ENCODE results near the gene MLLT10.

Gene MLLT10

GRCh38 chr10:21662635-21663034 is 128.6 kb downstream of the MLLT10 start:
- TF ChIP-seq, protein P1, sequence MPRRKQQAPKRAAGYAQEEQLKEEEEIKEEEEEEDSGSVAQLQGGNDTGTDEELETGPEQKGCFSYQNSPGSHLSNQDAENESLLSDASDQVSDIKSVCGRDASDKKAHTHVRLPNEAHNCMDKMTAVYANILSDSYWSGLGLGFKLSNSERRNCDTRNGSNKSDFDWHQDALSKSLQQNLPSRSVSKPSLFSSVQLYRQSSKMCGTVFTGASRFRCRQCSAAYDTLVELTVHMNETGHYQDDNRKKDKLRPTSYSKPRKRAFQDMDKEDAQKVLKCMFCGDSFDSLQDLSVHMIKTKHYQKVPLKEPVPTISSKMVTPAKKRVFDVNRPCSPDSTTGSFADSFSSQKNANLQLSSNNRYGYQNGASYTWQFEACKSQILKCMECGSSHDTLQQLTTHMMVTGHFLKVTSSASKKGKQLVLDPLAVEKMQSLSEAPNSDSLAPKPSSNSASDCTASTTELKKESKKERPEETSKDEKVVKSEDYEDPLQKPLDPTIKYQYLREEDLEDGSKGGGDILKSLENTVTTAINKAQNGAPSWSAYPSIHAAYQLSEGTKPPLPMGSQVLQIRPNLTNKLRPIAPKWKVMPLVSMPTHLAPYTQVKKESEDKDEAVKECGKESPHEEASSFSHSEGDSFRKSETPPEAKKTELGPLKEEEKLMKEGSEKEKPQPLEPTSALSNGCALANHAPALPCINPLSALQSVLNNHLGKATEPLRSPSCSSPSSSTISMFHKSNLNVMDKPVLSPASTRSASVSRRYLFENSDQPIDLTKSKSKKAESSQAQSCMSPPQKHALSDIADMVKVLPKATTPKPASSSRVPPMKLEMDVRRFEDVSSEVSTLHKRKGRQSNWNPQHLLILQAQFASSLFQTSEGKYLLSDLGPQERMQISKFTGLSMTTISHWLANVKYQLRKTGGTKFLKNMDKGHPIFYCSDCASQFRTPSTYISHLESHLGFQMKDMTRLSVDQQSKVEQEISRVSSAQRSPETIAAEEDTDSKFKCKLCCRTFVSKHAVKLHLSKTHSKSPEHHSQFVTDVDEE (CRISPR knock-in tag; IDR thresholded peaks at IDR 0.05) = no peak
- TF ChIP-seq ZFP3 (CRISPR knock-in tag; IDR thresholded peaks at IDR 0.05) (no peak), ZNF565 (CRISPR knock-in tag; conservative IDR thresholded peaks at IDR 0.05; ENCODE audit: low read depth) (no peak), ISL1 (CRISPR knock-in tag; IDR thresholded peaks at IDR 0.05) (no peak), CSDC2 (CRISPR knock-in tag; IDR thresholded peaks at IDR 0.05) (no peak), ZNF8 (CRISPR knock-in tag; IDR thresholded peaks at IDR 0.05) (no peak), TOX (CRISPR knock-in tag; IDR thresholded peaks at IDR 0.05; ENCODE audit: borderline replicate concordance) (no peak), TCF4 (CRISPR knock-in tag; IDR thresholded peaks at IDR 0.05; ENCODE audit: borderline replicate concordance) (no peak), OSR1 (CRISPR knock-in tag; IDR thresholded peaks at IDR 0.05) (no peak), CSRNP3 (CRISPR knock-in tag; IDR thresholded peaks at IDR 0.05) (no peak), GLIS3 (CRISPR knock-in tag; IDR thresholded peaks at IDR 0.05) (no peak), ESRRG (CRISPR knock-in tag; IDR thresholded peaks at IDR 0.05) (no peak), ZC3H10 (CRISPR knock-in tag; IDR thresholded peaks at IDR 0.05) (no peak), ZNF70 (CRISPR knock-in tag; IDR thresholded peaks at IDR 0.05) (no peak)
- no peak for ATAC-seq

DNA sequence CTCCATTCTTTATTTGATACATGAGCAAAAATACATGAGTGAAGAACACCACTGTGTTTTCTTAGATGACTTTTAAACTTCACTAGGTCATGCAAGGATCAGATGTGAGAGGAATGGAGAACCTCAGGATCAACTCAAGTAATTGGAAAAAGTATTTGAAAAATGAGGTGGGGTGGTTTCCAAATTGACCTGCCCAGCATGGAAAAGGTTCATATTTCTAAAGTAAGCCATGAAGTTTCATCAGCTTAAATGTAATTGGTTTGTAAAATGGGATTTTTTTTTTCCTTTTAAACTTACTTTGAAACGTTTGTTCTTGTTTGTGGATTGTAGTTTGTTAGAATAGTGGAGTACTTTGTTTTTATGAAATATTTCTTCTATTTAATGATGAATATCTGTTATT is 134.8 kb downstream of the MLLT10 start:
- TF ChIP-seq TOX (CRISPR knock-in tag; IDR thresholded peaks at IDR 0.05; ENCODE audit: borderline replicate concordance) (no peak), ZC3H10 (CRISPR knock-in tag; IDR thresholded peaks at IDR 0.05) (no peak), CSDC2 (CRISPR knock-in tag; IDR thresholded peaks at IDR 0.05) (no peak), GLIS3 (CRISPR knock-in tag; IDR thresholded peaks at IDR 0.05) (no peak), ZFP3 (CRISPR knock-in tag; IDR thresholded peaks at IDR 0.05) (no peak), CREB5 (CRISPR knock-in tag; IDR thresholded peaks at IDR 0.05; ENCODE audit: low read depth) (no peak), SNAI2 (CRISPR knock-in tag; IDR thresholded peaks at IDR 0.05) (no peak), BACH2 (CRISPR knock-in tag; IDR thresholded peaks at IDR 0.05; ENCODE audit: borderline replicate concordance) (no peak), CSRNP3 (CRISPR knock-in tag; IDR thresholded peaks at IDR 0.05) (no peak), PPARA (CRISPR knock-in tag; IDR thresholded peaks at IDR 0.05; ENCODE audit: borderline replicate concordance) (no peak), RARB (CRISPR knock-in tag; IDR thresholded peaks at IDR 0.05) (no peak), ARNTL (CRISPR knock-in tag; IDR thresholded peaks at IDR 0.05; ENCODE audit: borderline replicate concordance, low read depth) (no peak), OSR1 (CRISPR knock-in tag; IDR thresholded peaks at IDR 0.05) (no peak), ZNF8 (CRISPR knock-in tag; IDR thresholded peaks at IDR 0.05) (no peak)
- TF ChIP-seq, protein P2, sequence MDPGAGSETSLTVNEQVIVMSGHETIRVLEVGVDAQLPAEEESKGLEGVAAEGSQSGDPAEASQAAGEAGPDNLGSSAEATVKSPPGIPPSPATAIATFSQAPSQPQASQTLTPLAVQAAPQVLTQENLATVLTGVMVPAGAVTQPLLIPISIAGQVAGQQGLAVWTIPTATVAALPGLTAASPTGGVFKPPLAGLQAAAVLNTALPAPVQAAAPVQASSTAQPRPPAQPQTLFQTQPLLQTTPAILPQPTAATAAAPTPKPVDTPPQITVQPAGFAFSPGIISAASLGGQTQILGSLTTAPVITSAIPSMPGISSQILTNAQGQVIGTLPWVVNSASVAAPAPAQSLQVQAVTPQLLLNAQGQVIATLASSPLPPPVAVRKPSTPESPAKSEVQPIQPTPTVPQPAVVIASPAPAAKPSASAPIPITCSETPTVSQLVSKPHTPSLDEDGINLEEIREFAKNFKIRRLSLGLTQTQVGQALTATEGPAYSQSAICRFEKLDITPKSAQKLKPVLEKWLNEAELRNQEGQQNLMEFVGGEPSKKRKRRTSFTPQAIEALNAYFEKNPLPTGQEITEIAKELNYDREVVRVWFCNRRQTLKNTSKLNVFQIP (CRISPR knock-in tag; IDR thresholded peaks at IDR 0.05; ENCODE audit: borderline replicate concordance, low read depth) = no peak
- TF ChIP-seq, protein P3, sequence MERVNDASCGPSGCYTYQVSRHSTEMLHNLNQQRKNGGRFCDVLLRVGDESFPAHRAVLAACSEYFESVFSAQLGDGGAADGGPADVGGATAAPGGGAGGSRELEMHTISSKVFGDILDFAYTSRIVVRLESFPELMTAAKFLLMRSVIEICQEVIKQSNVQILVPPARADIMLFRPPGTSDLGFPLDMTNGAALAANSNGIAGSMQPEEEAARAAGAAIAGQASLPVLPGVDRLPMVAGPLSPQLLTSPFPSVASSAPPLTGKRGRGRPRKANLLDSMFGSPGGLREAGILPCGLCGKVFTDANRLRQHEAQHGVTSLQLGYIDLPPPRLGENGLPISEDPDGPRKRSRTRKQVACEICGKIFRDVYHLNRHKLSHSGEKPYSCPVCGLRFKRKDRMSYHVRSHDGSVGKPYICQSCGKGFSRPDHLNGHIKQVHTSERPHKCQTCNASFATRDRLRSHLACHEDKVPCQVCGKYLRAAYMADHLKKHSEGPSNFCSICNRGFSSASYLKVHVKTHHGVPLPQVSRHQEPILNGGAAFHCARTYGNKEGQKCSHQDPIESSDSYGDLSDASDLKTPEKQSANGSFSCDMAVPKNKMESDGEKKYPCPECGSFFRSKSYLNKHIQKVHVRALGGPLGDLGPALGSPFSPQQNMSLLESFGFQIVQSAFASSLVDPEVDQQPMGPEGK (CRISPR knock-in tag; IDR thresholded peaks at IDR 0.05; ENCODE audit: borderline replicate concordance) = no peak
- no peak for ATAC-seq
